IMR-90 (cell line): Measurements from ENCODE around the gene ASPG.

ENCODE experiments used
- FOS ChIP-seq: fragments of 150-350 bp; IDR thresholded peaks from 2 replicates; pipeline ENCODE4 v1.6.1; 2016; ENCODE audit warnings: low read depth, low read length
- RAD21 ChIP-seq: IDR thresholded peaks from 2 replicates; pipeline ENCODE4 v1.6.1; 2012; ENCODE audit warnings: low read length, improper control_type of control experiment
- TF ChIP-seq, protein P1 (sequence below): conservative IDR thresholded peaks from 2 replicates; pipeline ENCODE4 v1.5.1; 2012; ENCODE audit warnings: mild to moderate bottlenecking, low read depth, low read length, improper control_type of control experiment

DNA sequence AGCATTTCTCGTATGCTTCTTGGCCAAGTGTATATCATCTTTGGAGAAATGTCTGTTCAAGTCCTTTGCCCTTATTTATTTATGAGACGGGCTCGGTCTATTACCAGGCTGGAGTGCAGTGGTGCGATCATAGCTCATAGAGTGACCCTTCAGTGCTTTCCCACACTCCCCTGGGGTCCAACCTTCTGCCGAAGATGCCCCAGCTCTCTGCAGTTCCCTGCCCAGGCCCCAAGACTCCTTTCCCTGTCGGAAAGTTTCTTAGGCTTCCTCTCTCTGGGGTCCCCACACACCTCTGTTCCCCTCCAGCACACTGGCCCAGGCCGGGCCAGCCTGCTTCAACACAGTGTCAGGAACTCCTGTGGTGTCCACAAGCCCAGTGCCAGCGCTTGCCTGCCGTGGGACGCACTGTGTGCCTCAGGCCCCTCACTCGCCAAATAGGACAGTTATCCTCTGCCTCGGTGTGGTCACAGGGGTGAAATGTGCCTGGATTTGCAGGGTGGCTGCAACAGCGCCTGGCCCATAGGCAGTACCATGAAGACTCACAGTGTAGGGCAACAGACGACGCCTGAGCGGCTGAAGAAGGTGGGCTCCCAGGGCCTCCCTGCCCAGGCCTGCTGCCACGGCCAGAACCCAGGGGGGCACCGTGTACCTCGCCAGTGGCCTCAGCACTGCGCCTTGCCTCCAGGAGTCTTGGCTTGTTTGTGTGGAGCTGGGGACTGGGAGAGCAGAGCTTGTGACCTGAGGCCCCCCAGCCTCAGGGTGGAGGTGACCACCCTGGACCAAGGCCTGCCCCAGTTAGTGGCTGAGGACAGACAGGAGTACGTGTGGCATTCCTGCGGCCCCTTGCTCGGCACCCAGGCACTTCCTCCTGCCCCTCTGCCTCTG is 4.9 kb upstream of the ASPG start:
- TF ChIP-seq, protein P1, sequence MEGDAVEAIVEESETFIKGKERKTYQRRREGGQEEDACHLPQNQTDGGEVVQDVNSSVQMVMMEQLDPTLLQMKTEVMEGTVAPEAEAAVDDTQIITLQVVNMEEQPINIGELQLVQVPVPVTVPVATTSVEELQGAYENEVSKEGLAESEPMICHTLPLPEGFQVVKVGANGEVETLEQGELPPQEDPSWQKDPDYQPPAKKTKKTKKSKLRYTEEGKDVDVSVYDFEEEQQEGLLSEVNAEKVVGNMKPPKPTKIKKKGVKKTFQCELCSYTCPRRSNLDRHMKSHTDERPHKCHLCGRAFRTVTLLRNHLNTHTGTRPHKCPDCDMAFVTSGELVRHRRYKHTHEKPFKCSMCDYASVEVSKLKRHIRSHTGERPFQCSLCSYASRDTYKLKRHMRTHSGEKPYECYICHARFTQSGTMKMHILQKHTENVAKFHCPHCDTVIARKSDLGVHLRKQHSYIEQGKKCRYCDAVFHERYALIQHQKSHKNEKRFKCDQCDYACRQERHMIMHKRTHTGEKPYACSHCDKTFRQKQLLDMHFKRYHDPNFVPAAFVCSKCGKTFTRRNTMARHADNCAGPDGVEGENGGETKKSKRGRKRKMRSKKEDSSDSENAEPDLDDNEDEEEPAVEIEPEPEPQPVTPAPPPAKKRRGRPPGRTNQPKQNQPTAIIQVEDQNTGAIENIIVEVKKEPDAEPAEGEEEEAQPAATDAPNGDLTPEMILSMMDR, result no peak
- TF ChIP-seq RAD21 (no peak), FOS (no peak)
